HepG2 (cell line): ENCODE data around the gene GSKIP.
"Not testable (repeated sequence)": the region's sequence is repeated elsewhere in the genome, so short reads cannot be mapped to it uniquely, and the experiment has no call there.

Source experiments
- CHCHD3 ChIP-seq: sonication (generic); formaldehyde crosslinking; IDR thresholded peaks from 2 replicates; pipeline ENCODE4 v1.8.0; 2022; ENCODE audit warnings: mild to moderate bottlenecking, missing genetic modification reagents, moderate library complexity
- CTCF ChIP-seq: sonication (generic); formaldehyde crosslinking; IDR thresholded peaks from 2 replicates; pipeline ENCODE4 v1.5.0; 2020; ENCODE audit warnings: mild to moderate bottlenecking, missing genetic modification reagents, moderate library complexity
- FOXA1 ChIP-seq, 2 experiments: fragments of 450-650 bp in 1 of 2; sonication (generic) in 1 of 2; formaldehyde crosslinking in 1 of 2; IDR thresholded peaks; 2 replicates each; pipeline versions ENCODE4 v1.4.0 to v1.6.1; 2016 to 2020; ENCODE audit warnings: missing genetic modification reagents in 1 of 2
- NPAS2 ChIP-seq: sonication (generic); formaldehyde crosslinking; IDR thresholded peaks from 2 replicates; pipeline ENCODE4 v1.8.0; 2022; ENCODE audit warnings: mild to moderate bottlenecking, missing genetic modification reagents, borderline replicate concordance
- RELA ChIP-seq: sonication (generic); formaldehyde crosslinking; IDR thresholded peaks from 2 replicates; pipeline ENCODE4 v1.4.0; 2020; ENCODE audit warnings: missing genetic modification reagents
- TARDBP ChIP-seq: sonication (generic); formaldehyde crosslinking; IDR thresholded peaks from 2 replicates; pipeline ENCODE4 v1.8.0; 2022; ENCODE audit warnings: mild to moderate bottlenecking, missing genetic modification reagents
- TF ChIP-seq, protein P1 (sequence below): sonication (generic); formaldehyde crosslinking; IDR thresholded peaks from 2 replicates; pipeline ENCODE4 v1.8.1; 2023; ENCODE audit warnings: mild to moderate bottlenecking, missing genetic modification reagents

- TF ChIP-seq, protein P1, sequence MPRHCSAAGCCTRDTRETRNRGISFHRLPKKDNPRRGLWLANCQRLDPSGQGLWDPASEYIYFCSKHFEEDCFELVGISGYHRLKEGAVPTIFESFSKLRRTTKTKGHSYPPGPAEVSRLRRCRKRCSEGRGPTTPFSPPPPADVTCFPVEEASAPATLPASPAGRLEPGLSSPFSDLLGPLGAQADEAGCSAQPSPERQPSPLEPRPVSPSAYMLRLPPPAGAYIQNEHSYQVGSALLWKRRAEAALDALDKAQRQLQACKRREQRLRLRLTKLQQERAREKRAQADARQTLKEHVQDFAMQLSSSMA: not testable (repeated sequence)
- TF ChIP-seq CHCHD3 (CRISPR knock-in tag); CTCF (CRISPR knock-in tag); FOXA1 (IDR thresholded peaks at IDR 0.05); FOXA1 (CRISPR knock-in tag; IDR thresholded peaks at IDR 0.05); RELA (CRISPR knock-in tag); NPAS2 (CRISPR knock-in tag); TARDBP (CRISPR knock-in tag): not testable (repeated sequence)
Observed at GRCh38 chr14:96347957-96348356, 15.4 kb upstream of the GSKIP start.
